ENCODE measurements around the gene FGF18.

GRCh38 chr5:171442287-171443042 is 23.0 kb downstream of the FGF18 start:
- TF ChIP-seq EP300 (IDR thresholded peaks at IDR 0.05; ENCODE audit: borderline replicate concordance in 1 of 2, control insufficient read depth in 1 of 2, low read depth in 2 of 2, low read length in 2 of 2) (no peak), NRF1 (conservative IDR thresholded peaks at IDR 0.05; ENCODE audit: low read depth, low read length) (no peak), FOXK2 (IDR thresholded peaks at IDR 0.05) (no peak), YY1 (IDR thresholded peaks at IDR 0.05; ENCODE audit: low read depth, low read length) (no peak)
